GM18511 (cell line): Measurements from ENCODE around the gene TNNT2.

Experiments
- ATAC-seq: cut with Tn5 transposase; IDR thresholded peaks from one replicate; pipeline ENCODE4 v1.9.1; 2021; ENCODE audit warnings: mild to moderate bottlenecking, moderate library complexity; ENCODE audit not compliant: unreplicated experiment

The TNNT2 gene

DNA sequence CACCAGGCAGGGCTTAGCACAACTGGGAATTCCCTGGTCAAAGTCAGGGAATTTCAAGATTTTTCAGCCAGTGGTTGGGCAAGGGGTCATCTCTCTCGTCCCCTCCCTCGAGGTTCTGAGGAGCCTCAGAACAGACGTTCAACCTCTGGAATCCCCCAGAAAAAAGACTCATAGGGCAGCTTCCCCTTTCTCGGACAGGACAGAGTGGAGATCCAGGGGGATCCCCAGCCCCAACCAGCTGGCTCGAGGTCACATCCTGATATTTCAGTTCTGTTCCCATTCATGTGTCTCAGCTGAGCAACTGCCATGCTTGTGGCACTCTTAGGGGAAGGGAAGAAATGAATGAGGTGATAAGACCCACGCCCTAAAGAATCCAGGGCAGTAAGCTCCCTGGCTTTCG is 26.6 kb upstream of the TNNT2 start:
- ATAC-seq = no peak

DNA sequence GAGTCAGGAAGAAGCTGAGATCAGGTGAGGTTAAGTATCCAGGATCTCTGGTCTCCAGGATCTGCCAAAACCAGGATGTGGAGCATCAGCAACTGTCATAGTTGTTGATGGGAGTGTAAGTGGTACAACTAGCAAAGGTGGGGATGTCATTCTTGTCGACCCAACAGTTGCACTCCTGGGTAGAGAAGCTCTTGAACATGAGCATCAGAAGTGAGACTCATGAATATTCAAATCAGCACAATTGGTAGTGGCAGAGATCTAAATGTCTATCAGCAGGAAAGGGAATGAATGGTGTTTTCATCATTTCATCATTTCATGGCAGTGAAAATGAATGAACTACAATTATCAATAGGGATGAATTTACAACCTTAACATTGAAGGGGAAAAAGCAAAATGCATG is 25.9 kb upstream of the TNNT2 start:
- no peak for ATAC-seq

DNA sequence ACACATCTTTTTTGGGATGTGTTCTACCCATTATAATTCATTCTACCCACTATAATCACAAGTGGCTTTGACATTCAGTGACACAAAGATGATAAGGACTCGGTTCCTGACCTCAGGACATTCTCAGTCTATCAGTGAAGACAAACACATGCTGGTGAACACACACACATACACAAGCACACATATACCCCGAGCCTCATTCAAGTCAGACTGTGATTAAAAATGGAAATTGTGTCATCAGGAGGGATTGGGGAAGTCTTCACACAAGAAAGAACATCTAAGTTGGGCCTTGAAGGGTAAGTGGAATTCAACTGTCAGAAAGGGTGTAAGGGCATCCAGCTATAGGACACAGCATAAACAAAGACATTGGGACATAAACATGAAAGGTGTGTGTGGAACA is 24.2 kb upstream of the TNNT2 start:
- no peak for ATAC-seq

DNA sequence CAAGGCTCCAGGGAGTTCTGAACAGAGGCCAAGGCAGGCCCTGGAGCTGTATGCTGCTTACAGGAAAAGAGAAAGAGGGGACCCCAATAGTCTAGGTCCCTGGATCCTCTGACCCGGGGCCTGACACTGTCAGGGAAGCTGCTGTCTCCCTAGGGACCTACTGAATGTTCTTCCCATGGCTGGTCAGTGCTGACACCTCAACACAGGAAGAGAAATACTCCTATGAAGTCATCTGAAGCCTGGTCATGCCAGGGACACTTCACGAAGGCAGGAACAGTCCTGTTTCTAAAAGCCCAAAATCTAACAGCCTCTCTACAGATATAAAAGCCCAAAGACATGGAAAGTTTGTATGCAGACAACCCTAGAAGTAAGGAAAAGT is 23.4 kb upstream of the TNNT2 start:
- no peak for ATAC-seq

DNA sequence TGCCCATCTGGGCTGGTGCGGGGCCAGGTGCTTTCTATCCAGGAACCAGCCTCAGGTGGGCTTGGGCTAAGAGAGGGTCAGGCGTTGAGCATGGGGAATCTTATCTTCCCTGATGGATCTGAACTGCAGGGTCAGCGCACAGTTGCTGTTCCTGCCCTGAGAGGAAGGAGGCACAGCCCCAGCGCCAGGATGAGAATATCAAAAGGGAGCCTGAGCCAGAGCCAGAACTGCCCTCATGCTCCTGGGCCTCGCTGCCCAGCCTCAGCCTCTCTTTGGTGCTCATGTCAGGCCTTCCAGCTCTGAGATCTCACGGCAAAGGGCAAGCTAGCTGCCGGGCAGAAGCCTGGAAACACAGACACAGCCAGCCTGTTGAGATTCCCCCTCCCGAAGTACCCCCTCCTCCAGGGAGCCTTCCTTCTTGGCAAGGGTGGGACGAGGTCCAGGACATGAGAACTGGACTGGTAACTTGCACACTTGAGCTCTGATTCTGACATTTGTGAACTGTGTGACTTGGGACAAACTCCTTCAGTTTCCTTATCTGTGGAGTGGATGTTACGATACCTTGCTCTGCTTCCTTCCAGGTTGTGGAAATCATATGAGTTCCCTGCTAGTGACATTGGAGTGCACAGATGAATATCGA is 22.9 kb upstream of the TNNT2 start:
- no peak for ATAC-seq

DNA sequence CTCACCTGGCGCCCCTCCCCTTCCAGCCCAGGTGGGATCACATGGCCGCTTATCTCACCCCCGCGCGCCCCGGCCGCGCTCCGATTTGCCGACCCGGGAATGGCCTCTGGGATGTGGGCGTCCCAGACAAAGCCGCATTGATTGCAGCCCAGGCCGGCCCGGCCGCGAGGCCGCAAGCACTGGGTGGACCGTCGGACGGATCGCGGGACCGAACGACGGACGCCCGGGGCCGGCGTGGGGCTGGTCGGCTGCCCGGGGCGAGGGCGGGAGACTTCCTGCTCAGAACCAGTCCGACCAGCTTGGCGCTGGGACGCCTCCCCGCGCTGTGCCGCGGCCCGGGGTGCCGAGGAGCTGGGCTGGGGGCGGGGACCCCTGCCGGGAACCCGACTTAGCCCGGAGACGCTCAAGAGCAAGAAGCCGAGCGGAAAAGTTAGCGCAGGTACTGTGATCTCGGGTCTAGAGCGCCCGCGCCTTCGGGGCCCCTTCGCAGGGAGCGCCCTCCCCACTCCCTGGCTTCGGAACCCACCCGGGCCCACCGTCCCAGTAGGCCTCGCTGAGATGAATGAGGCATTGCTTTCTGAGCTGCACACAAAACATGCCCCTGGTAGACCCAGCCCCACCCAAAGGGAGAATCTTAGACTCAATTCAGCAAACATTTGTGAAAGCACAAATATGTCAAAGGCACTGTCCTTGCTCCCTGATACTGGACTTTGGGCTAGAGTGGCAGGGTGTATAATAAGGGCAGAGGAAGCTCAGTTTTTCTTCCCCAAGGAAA is 22.1 kb upstream of the TNNT2 start:
- no peak for ATAC-seq

DNA sequence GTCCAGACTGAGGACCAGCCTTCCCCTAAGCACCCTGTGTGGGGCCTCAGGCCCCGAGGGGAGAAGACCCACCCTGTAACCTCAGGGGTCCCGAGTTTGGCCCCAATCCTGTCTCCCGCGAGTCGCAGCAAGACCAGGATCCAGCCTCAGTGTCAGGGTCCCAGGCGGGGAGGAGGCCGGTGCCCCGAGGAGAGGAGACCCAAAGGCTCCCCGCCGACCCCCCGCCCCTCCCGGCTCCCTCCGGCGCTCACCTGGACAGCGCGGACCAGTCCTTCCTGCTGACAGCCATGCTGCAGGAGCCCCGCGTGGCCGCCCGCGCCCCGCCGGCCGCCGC is 21.5 kb upstream of the TNNT2 start, which contains the start of gene LAD1:
Gene LAD1 (minus strand): TSS at position 307 of the 334 bp plus-strand sequence. CDS start 18 bp downstream, at position 289.
- ATAC-seq = no peak

DNA sequence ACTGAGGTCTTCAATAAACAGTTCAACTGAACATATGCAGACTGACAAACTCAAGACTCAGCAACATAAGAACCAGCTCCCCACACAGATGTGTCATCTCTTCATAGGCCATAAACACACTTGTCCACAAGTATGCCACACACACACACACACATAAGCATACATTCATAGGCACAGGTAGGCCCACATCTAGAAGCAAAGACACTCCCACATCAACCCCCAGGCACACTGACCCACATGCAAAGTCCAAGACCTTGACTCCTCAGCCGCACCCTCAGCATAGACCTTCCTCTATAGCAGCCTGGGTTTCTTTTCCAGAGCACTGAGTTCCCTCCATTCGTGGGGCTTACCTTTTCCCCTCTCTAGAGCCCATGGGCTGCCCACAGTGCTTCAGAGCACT is 20.2 kb upstream of the TNNT2 start:
- ATAC-seq = no peak

DNA sequence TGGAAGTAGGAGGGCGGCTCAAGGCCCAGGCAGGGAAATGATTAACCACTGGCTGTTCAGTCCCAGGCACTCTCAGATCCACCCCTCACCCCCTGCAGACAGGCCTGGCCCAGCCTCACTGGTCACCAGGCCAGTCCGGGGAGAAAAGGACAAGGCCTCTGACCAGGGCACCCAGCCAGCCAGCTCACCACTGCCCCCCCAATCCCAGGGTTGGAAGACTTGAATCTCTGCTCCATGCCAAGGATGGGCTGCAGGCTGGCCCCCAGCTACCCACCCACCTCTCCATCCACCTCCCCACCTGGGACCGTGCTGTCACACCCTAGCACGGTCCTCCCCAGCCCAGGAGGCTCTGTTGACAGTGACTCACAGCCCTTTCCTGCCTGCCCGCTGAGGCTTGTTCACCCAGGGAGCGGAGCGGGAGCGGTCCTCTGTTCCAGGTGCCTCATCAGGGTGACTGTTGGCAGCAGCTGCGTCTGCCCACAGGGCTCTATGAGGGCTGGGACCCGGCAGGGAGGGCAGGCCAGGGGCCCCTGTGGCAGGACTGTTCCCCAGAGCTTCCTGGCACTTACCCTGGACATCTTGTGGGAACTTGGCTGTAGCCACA is 19.5 kb upstream of the TNNT2 start:
- no peak for ATAC-seq

DNA sequence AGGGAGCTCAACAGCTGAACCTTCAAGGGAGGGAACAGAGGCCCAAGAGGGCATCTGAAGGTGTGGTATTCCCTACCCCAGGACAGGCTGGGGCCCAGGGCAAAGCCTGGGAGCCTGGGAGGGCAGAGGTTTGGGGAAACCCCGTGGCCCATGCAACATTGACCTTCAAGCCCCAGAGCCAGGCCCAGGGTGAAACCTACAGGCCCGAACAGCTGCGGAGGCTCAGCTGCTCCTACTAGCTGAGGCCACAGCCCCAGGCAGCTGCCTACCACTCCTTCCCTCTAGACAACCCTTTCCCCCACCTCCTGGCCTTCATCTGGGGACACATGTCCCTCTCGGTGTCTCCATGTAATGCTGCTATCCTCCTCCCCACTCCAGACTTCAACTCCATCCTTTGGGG is 18.5 kb upstream of the TNNT2 start:
- peak; percentile 55 for ATAC-seq

DNA sequence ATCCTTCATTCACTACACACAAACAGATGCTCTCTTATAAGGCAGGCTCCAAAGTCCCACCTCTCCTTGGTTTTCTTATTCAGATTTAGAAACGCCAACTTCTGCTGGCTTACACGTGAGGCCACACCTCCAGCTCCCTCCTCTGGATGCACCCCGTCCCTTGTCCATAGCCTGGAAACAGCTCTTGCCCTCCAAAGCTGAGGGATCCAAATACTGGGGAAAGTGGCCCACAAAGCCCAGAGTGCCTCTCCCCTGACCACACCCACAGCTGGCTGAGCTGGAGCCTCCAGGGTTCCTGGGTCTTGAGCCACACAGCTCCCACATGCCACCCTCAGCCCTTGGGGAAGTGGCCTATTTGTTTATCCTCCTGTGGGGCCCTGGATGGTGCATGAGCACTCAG is 17.1 kb upstream of the TNNT2 start:
- no peak for ATAC-seq

DNA sequence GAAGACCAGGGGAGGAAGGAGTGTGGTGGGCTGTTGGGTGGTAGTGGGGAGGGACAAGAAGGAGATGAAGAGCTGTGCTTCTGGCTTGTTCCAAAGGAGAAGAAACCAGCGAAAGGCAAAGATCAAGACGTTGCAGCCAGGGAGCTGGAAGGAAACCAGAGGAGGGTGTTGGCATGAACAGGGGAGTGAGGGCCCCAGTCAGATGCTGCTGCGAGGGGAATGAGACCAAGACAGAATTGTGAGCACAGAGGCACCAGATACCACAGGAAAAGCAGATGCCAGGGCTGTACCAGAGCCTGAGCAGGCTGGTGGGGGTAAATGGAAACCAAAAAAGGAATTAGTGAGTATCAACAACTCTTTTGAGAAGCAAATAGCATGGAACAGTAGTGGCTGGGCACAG is 15.6 kb upstream of the TNNT2 start:
- ATAC-seq = no peak

DNA sequence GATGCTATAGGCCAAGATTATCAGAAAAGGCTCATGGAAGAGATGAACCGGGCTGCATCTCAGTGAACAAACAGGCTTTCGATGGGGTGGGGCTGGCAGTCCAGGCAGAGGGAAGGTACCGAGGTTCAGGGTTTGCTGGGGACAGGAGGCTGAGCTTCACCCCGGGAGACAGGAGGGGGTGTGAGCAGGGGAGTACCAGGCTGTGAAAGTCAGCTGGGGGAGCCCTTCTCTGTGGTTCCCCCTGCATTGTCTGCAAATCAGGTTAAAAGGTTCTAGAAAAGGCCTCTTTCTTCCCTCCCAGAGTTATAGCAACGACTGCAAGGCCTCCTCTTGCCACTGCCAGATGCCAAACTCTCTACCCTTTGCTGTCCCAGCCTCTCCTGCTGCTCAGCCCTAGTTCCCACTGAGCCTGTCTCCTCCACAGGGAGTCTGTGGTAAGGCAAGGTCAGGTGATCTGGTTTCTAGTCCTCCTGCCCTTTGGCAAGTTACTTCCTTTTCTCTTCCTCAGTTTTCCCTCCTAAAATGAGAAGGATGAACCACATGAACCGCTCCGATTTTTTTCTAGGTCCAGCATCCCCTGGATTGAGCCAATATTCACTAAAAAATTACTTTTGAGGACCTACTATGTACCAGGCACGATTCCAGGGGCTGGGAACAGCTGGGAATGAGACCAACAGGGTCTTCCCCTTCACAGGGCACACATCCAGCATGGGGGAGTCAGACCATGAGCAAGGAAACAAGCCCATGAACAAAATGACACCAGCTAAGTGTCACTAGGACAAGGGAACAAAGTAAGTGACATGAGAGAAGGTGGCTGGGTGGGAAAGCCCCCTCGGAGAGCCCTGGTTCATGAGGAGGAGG is 14.4 kb upstream of the TNNT2 start:
- no peak for ATAC-seq

DNA sequence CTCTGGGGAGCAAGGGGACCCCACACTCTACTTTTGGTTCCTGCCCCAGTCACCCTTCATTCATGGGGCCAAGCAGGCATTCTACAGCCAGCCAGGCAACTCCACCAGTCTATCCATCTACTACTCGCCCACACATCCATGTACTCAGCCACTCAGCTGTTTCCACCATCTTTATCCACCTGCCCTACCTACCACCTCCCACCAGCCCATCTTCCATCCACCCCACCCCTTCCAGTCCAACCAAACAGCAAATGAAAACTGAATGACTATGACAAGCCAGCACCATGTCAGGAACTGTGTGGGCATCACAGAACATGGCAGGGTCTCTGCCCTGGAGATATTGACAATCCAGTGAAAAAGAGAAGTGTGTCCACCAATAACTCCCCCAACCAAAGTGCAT is 13.7 kb upstream of the TNNT2 start:
- ATAC-seq = no peak

DNA sequence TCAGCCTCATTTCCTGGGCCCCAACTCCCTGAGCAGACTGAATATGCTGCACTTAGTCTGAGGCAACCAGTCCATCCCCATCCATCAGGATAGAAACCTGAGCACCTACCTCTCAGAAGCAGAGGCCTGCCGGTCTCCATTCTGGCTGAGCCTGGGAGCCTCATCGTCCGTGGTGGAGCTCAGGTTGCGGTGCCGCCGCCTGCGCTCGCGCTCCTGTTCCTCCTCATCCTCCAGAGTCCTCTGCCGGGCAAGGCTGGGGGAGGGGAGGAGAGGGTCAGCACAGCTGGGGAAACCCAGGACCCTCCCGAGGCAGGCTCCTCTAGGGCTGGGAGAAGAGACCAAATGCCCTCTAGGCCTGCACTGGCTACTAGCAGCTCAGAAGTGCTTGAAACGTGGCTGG is 11.6 kb upstream of the TNNT2 start:
- ATAC-seq = no peak

DNA sequence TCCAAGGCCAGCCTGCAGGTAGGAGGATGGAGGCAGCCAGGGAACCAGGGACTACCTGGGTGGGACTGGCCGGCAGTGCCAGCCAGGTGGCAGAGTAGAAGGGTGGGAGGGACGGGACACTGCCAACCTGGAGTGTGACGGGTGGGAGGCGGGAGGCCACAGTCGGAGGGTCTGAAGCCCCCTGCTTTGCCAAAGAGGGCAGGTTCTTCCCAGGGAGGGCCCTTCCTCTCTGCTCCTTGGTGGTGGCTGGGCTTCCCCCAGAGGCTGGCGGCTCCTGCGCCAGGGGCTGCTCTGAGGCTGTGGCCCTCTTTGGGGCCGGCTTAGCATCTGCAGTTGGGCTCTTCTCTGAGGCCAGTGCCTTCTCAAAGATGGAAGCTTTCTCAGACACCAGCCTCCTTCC is 8.7 kb upstream of the TNNT2 start:
- no peak for ATAC-seq

DNA sequence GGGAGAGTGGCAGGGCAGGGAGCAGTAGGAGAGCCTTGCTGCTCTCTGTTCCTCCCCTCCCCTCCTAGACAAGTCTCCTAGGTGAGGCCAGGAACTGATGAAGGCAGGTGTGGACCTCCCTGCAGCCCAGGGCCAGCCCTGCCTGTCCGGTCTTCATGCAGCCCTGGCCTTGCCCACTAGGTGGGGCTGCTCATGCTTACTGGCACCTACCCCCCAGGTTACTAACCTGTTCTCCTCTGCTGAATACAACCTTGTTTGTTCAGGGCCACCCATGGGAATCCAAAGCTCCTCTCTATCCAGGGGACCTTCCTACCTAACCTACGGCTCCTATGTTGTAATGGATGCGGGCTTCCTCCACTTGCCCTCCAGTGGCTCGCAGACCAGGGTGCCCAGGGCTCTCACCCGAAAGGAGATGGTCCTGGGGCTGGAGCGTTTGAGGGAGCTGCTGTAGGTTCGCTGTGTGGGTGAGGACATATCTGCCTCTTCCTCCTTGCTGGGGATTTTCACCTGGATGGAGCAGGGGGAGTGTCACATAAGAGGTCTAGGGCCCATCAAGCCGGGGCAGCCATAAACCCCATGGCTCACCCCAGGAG is 7.9 kb upstream of the TNNT2 start:
- ATAC-seq = peak; percentile 90

DNA sequence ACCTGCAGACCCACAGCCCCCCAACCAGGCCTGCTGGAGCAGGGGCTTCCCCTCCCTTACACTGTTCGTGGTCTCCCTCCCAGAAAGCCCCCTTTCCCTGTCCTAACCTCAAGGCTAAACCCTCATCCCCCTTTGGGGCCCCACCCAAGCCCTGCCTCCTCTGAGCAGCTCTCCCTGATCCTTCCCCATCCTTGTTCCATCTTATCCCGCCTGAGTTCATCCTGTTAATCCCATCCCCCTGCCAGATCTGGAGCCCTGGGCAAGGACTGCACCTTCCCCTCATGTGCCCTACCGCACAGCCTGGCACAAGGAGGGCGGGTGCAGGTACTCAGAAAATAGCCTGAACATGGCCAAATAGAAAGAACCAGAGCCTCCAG is 6.9 kb upstream of the TNNT2 start:
- ATAC-seq = no peak

DNA sequence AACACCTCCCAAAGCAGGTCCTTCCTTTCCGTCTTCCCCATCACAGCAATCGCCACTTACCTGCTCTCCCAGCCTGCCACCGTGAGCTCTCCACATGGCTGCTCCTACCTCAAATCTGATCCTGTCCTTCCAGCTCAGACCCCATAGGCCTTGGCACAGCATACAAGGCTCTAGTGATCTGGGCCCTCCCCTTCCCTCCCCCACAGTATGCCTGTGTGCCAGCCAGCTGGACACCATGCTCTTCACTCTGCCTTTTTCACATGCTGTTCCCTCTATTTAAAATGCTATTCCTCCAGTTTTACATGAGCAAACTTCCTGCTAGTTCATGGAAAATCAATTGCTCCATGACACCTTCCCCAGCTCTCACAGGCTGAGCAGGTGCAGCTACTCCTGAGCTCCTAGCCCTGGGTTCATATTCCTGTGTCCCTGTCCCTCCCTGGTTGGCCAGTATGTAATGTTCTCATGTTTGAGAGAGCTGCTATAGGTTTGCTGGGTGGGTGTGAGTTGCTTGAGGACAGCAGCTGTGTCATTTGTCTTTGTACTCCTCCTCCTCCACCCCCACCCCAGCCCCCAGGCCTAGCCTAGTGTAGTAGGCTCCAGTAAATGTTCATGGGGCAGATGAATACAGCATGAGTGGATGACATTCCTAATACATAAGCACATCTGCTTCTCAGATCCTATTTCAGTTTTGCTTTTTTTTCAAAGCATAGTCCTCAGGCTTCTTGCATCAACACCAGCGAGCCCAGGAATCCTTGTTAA is 6.3 kb upstream of the TNNT2 start:
- ATAC-seq = no peak

DNA sequence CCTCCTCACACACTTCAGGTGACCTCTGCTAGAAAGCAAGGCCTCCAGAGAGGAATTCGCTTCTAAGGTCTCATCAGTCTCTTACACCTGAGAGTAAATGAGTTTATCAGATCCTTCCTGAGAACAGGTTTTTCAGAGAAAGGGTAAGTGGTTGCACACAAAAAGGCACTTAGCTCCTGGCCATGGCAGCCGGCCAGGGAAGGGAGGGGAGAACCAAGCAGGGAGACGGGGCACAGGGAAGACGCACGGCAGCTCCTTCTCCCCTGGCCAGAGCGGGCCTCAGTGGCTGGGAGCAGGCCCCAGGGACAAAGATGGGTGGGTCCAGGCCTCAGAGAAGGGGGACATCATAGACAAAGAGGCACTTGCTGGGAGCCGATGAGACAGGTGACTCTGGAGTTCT is 3.6 kb upstream of the TNNT2 start:
- ATAC-seq = no peak
